Measurements from ENCODE around the gene CD300A.
"Not testable (repeated sequence)": the region's sequence is repeated elsewhere in the genome, so short reads cannot be mapped to it uniquely, and the experiment has no call there.

CD300A gene

DNA sequence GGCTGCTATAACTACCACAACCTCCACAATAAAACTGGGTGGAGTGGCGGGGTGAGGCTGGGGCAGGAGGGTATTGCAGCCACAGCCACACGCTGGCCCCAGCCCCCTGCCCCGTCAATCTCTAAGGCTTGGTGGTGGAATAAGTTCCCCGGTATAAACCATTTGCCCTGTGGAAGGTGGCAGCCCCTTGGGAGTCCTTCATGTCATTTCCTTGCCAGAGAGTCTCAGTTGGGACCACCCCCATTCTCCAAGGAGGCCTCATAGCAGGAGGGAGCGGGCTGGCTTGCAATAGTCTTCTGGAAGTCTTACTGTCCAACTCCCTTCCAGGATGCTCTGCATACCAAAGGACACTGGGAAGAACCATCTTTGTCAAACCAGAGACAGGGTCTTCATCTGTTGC is 19.4 kb downstream of the CD300A start:
- DNase-seq: no peak

GRCh38 chr17:74488276-74488675 is 21.8 kb downstream of the CD300A start:
- not testable (repeated sequence) for DNase-seq

DNA sequence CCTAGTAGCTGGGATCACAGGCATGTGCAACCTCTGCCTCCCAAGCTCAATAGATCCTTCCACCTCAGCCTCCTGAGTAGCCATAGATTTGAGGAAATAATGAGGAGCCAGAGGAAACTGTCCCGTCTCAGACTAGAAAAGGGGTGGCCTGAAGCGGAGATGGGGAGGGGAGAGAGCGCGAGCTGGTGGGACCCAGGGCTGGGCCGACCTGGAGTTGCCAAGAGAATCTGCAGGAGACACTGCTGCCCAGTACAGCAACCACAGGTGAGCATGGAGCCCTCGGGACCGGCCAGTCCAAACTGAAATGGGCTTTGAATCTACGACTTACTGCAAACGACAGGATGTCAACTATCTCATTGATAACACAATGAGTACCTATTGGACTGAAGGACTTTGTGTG is 24.3 kb downstream of the CD300A start:
- DNase-seq: no peak

- no peak for DNase-seq
These were observed 25.2 kb downstream of the CD300A start for GRCh38 chr17:74491626-74492025.

GRCh38 chr17:74493331-74493833 is 26.9 kb downstream of the CD300A start:
- peak; percentile 81 for DNase-seq

DNA sequence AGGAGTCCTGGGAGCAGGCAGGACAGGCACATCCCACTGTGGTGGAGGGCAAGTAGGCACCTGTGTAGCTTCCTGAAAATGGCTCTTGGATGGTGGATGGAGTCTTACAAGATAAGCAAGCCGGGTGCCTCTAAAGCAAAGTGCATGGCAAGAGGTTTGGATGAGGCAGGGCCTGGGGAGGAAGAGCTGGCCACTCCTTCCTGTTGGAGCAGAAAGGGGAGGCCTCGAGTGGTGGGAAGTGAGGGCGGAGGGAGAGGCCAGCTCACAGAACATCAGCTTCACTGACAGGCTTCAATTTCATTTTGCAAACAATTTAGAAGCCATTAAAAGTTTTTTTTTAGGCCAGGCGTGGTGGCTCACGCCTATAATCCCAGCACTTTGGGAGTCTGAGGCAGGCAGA is 31.0 kb downstream of the CD300A start:
- DNase-seq: no peak

GRCh38 chr17:74499992-74500391 is 33.6 kb downstream of the CD300A start:
- no peak for DNase-seq

DNA sequence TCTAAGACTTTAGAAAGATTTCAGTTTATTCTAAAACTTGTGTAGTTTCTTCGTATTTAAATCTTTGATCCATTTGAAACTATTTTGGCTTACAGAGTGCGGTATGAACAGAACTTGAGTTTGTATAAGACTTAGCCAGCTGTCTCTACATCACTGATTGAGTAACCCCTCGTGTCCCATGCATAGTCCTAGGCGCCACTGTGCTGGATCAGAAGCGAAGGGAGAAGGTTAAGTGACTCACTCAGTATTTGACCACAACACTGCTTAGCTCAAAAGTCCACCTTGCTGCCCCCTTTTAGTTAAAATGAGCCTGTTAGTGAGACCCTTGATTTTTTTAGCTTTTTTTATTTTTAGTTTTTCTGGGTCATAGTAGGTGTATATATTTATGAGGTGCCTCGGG is 36.4 kb downstream of the CD300A start:
- no peak for DNase-seq

DNA sequence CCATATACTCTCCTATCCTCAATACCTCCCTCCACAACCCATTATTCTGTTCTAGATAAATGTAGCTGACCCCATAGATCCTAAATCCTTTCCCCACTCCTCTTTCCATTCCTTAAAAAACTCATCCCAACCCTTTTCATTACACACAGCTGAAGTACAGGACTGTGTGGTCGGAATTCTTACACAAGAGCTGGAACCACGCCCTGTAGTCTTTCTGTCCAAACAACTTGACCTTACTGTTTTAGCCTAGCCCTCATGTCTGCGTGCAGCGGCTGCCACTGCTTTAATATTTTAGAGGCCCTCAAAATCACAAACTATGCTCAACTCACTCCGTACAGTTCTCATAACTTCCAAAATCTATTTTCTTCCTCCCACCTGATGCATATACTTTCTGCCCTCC is 37.5 kb downstream of the CD300A start:
- DNase-seq: not testable (repeated sequence)

GRCh38 chr17:74508156-74508555 is 41.7 kb downstream of the CD300A start:
- no peak for DNase-seq

DNA sequence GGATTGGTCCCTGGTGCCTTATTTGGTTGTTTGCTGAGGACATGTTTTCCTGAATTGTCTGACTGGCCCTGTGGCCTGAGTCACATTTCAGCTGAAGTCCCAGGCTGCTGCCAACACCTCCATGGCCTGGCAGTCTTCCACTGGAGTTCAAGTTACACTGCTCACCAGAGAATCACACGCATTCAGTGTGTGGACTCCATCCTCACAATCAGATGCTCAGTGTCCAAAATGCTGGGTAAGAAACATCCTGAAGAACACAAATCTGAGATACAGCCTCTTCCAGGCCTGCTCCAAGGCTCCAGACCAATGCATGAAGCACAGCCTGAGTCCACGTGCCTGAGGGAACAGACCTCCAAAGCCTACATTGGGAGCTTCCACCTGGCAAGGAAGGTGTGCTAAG is 45.6 kb downstream of the CD300A start:
- DNase-seq: no peak

DNA sequence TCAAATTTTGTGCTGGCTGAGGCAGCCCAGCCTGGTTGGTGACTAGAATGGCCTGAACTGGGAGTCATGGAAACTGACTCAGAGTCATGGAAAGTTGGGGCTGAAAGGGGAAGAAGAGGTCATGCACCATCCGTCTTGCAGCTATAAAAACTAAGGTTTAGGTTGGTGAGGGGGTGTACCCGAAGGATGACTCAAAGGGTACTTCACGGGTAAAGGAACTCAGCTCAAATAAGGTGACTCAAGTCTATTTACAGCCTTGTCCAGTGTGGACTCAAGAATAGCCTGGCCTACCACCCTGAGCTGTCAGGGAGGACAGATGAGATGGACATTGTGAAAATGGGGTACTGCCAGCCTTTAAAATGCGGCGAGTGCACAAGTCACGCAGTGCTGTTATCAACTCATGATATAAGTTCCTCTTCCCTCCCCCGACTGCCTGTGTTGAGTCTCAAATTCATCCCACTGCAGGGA is 46.2 kb downstream of the CD300A start:
- DNase-seq: no peak

DNA sequence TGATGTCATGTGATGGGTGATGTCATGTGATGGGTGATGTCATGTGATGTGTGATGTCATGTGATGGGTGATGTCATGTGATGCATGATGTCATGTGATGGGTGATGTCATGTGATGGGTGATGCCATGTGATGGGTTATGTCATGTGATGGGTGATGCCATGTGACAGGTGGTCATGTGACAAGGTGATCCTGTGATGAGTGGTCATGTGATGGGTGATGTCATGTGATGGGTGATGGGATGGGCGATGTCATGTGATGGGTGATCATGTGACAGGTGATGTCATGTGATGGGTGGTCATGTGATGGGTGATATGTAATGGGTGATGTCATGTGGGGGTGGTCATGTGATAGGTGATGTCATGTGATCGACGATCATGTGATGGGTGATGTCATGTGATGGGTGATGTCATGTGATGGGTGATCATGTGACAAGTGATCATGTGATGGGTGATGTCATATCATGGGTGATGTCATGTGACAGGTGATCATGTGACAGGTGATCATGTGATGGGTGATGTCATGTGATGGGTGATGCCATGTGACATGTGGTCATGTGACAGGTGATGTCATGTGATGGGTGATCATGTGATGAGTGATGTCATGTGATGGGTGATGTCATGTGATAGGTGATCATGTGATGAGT is 47.7 kb downstream of the CD300A start:
- peak; percentile 93 for DNase-seq

DNA sequence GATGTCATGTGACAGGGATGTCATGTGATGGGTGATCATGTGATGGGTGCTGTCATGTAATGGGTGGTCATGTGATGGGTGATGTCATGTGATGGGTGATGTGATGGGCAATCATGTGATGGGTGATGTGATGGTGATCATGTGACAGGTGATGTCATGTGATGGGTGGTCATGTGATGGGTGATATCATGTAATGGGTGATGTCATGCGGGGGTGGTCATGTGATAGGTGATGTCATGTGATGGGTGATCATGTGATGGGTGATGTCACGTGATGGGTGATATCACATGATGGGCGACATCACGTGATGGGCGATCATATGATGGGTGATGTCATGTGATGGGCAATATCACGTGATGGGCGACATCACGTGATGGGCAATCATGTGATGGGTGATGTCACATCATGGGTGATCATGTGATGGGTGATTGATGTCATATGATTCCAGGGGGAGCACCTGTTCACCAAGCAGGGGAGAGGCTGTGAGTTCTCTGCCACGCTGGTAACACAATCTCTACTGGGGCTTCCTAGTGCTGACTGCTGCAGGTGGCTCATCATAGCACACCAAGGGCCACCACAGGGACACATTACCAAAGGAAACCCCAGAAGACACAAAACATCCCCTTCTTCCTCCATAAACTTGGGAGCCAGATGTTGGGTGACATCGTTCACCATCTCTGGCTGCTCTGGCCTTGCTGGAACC is 48.3 kb downstream of the CD300A start:
- peak; percentile 92 for DNase-seq

GRCh38 chr17:74515941-74516340 is 49.5 kb downstream of the CD300A start:
- no peak for DNase-seq

- no peak for DNase-seq
These were observed 50.3 kb downstream of the CD300A start for GRCh38 chr17:74516561-74517328.

DNA sequence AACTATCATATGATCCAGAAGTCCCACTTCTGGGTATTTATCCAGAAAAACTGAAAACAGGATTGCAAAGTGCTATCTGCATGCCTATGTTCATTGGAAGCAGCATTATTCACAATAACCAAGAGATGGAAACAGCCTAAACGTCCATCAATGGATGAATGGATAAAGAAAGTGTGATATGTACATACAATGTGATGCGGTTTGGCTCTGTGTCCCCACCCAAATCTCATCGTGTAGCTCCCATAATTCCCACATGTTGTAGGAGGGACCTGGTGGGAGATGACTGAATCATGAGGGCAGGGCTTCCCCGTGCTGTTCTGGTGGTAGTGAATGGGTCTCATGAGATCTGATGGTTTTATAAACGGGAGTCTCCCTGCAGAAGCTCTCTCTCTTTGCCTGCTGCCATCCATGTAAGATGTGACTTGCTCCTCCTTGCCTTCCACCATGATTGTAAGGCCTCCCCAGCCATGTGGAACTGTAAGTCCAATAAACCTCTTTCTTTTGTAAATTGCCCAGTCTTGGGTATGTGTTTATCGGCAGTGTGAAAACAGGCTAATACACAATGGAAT is 52.1 kb downstream of the CD300A start:
- DNase-seq: not testable (repeated sequence)

DNA sequence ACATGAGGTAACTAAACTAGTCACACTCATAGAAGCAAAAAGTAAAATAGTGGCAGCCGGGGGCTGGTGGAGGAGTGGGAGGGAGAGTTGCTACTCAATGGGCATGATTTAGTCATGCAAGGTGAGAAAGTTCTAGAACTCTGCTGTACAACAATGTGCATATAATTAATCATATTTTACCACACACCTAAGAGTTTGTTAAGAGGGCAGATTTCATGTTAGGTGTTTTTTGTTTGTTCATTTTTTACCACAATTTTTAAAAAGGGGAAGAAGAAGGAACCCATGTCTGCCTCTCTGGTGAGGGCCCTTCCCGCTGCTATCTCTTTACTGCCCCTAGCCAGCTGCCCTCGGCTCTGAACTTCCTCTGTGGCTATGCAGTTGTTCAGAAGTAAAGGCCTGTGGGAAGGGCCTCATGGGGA is 53.6 kb downstream of the CD300A start:
- DNase-seq: no peak

DNA sequence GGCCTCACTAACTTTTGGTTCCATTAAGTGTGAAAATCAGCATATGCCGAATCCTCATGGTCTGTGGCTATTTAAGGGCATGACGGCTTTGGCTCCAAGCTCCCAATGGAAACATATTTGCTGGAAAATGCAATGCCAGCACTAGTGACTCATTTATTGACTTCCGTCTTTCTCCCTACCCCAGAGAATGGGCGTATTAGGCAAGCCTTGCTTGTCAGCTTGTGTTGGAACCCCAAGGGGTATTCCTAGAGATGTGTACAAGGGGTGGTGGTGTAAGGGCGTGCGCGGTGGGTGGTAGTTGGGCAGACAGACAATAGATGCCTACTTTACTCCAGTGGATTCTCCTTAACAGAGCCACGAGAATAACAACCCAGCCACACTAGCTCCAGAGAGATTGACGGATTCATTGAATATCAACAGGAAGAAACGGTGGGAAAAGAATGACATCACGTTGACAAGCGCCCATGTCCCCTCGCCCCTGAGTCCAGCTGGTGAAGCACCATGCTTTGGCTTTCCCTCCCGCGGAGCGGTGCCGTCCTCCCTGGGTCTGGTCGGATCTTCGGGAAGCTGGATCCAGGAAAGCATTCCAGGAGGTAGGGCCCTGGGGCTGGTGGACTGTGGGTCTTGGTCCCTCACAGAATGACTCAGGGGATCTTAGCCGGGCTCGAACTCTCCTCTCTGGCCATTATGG is 54.5 kb downstream of the CD300A start:
- peak; percentile 53 for DNase-seq

- DNase-seq: no peak
These were observed 55.3 kb downstream of the CD300A start for GRCh38 chr17:74521701-74522201.

GRCh38 chr17:74522381-74523105 is 56.1 kb downstream of the CD300A start:
- no peak for DNase-seq

DNA sequence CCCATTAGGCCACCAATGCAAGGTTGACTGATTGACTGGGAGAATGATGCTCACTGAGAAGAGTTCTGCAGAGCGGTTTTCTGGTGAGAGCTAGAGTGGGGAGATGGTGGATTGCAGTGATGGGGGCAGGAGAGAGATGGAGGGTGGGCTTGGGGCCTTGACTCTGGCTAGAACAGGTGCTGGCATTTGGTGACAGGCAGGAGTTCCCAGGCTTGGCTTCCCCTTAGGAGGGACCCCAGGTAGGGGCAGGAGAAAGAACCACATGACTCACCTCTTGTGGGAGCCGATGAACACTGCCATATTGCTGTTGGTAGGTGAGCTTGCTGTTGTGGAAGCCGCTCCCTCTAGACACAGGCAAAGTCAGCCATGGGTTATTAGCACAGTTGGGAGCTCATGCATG is 56.9 kb downstream of the CD300A start:
- no peak for DNase-seq
